Naive thymus-derived CD4-positive, alpha-beta T cell (primary cell): ENCODE results near the gene PSD4. TPM values are rescaled to one million over a fixed set of nuclear protein-coding genes. Genes with fewer than 3 reads are reported as not detected.
A peak's percentile ranks its signal among the peaks of the same experiment; 100 is the strongest.
"Not testable (repeated sequence)": the region's sequence is repeated elsewhere in the genome, so short reads cannot be mapped to it uniquely, and the experiment has no call there.

Source experiments
- ATAC-seq: fragments of 150-1000 bp; cut with Tn5 transposase; 2 replicates; pipeline ENCODE4 v1.10.0; 2021; ENCODE audit warnings: mild to moderate bottlenecking, moderate library complexity
- CTCF ChIA-PET: fragments of 350-600 bp; sonication (Branson Sonifier 250); formaldehyde crosslinking; loops from one replicate; lab custom pipeline; 2021; ENCODE audit warnings: antibody characterized with exemption; lab: Charles Lee
- POLR2A ChIA-PET: fragments of 350-600 bp; sonication (Branson Sonifier 250); formaldehyde crosslinking; loops from one replicate; lab custom pipeline; 2021; ENCODE audit warnings: antibody characterized with exemption, inconsistent platforms; lab: Charles Lee
- DNase-seq, 9 donors: peaks; one replicate each; pipeline versions ENCODE4 v3.0.0 to v3.0.0-alpha.2; 2020 to 2022; ENCODE audit warnings: mixed read lengths in 1 of 9
- H3K27ac ChIP-seq: one replicate; pipeline ENCODE4 v1.7.0; 2013; ENCODE audit warnings: mild to moderate bottlenecking, low read depth, low read length, moderate library complexity
- H3K27me3 ChIP-seq, 2 donors: one replicate each; pipeline ENCODE4 v1.7.0; 2013; ENCODE audit warnings: low read length in 2 of 2, mild to moderate bottlenecking in 2 of 2, moderate library complexity in 2 of 2; ENCODE audit not compliant: control insufficient read depth in 2 of 2, insufficient read depth in 2 of 2
- H3K36me3 ChIP-seq, 3 experiments: 1 replicate in 2 of 3; 2 replicates in 1 of 3; pipeline ENCODE4 v1.7.0; 2013; ENCODE audit warnings: low read length in 3 of 3, mild to moderate bottlenecking in 3 of 3, moderate library complexity in 1 of 3; ENCODE audit not compliant: insufficient read depth in 3 of 3, control insufficient read depth in 2 of 3
- H3K4me1 ChIP-seq, 2 donors: one replicate each; pipeline ENCODE4 v1.7.0; 2013; ENCODE audit warnings: low read length in 2 of 2, mild to moderate bottlenecking in 2 of 2, moderate library complexity in 1 of 2; ENCODE audit not compliant: control insufficient read depth in 2 of 2, insufficient read depth in 2 of 2
- H3K4me3 ChIP-seq: 2 replicates; pipeline ENCODE4 v1.7.0; 2013; ENCODE audit warnings: mild to moderate bottlenecking, low read length
- H3K9me3 ChIP-seq, 3 experiments: 1 replicate in 2 of 3; 2 replicates in 1 of 3; pipeline ENCODE4 v1.7.0; 2013; ENCODE audit warnings: low read length in 3 of 3; ENCODE audit not compliant: control insufficient read depth in 2 of 3
- H3K27ac Mint-ChIP-seq, 9 donors: one replicate each; pipeline ENCODE4 v1.8.0; 2020 to 2022; ENCODE audit warnings: mixed read lengths in 9 of 9, mild to moderate bottlenecking in 8 of 9, moderate library complexity in 5 of 9, inconsistent platforms in 2 of 9
- H3K27me3 Mint-ChIP-seq, 5 donors: one replicate each; pipeline ENCODE4 v1.8.0; 2021 to 2022; ENCODE audit warnings: mixed read lengths in 5 of 5, mild to moderate bottlenecking in 1 of 5
- H3K36me3 Mint-ChIP-seq, 5 donors: one replicate each; pipeline ENCODE4 v1.8.0; 2020 to 2022; ENCODE audit warnings: mixed read lengths in 5 of 5, mild to moderate bottlenecking in 3 of 5, inconsistent platforms in 1 of 5
- H3K4me1 Mint-ChIP-seq, 7 donors: one replicate each; pipeline ENCODE4 v1.8.0; 2020 to 2022; ENCODE audit warnings: mixed read lengths in 7 of 7, mild to moderate bottlenecking in 3 of 7, inconsistent platforms in 1 of 7
- H3K4me3 Mint-ChIP-seq, 10 donors: one replicate each; pipeline ENCODE4 v1.8.0; 2020 to 2022; ENCODE audit warnings: mild to moderate bottlenecking in 10 of 10, mixed read lengths in 10 of 10, moderate library complexity in 6 of 10, inconsistent platforms in 2 of 10
- H3K9me3 Mint-ChIP-seq, 11 donors: one replicate each; pipeline ENCODE4 v1.8.0; 2020 to 2022; ENCODE audit warnings: mixed read lengths in 11 of 11, mild to moderate bottlenecking in 4 of 11, inconsistent platforms in 1 of 11, moderate library complexity in 1 of 11
- intact Hi-C, 2 donors: fragments of 100-400 bp; cut with micrococcal nuclease; formaldehyde crosslinking; loops; one replicate each; pipeline ENCODE4 v1.15.1; 2023
- polyA plus RNA-seq, 2 donors: library from polyadenylated mRNA; unstranded; fragments of 300-500 nt; fragmentation: Illumina TruSeq; gene quantifications; one replicate each; pipeline ENCODE4 v1.2.3, GENCODE V29; 2021
- total RNA-seq, 6 experiments: library from RNA in 5 of 6; stranded (reverse) in 5 of 6; gene quantifications; 1 replicate in 5 of 6; 2 replicates in 1 of 6; pipeline ENCODE4 v1.2.3 and lab custom pipeline; 2021 to 2026

PSD4 gene
- total and polyA plus RNA-seq, 7 experiments from 2014 or later: 28.0 to 399 (median 112) TPM

DNA sequence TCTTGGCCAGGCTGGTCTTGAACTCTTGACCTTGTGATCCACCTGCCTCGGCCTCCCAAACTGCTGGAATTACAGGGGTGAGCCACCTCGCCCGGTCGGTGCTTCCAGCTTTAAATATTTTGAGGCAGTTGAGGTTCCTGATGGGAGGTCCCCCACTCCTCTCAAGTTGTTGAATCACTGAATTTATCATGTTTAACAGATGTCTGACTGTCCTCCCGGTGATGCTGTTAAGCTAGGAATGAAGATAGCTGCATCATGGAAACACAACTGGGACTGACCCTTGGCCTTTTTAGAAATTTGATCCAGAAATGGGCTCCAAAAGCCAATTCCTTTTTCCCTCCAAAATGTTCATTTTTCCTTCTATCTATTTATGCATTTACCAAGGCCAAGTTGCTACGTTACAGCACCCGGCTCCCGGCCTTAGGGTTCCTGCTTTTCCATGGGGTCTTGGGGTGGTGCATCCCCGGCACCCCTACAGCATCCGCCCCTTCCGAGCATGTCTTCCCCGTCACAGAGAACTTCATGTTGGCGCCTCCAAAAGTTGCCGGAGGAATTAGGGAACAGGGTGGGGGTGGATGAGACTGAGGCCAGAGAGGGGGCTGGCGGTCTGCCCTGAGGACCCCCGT lies 61.1 kb downstream of the PSD4 start:
- no peaks in the 10 kb centered on the region for H3K36me3 ChIP-seq
- Mint-ChIP-seq H3K4me3 (peak overlapping the region; percentile 58 to 97 (median 86)), H3K36me3 (peaks cover 0 to 3% (median 0%) of the 10 kb centered on the region in 5 donors), H3K27me3 (no peaks in the 10 kb centered on the region), H3K27ac (peak overlapping the region in 6 of 9 donors; percentile 64 to 97 (median 93)), H3K9me3 (no peaks in the 10 kb centered on the region), H3K4me1 (peaks cover 3 to 35% (median 8%) of the 10 kb centered on the region in 7 donors)
- ATAC-seq (no peak), DNase-seq (no peak)
- ChIA-PET POLR2A (interaction anchor here (0.6 to 2.0 kb wide), 6 partner anchors 7 to 143 kb away, joined by 3 to 8 read pairs (median 4); partner anchors contain the start of gene PSD4), CTCF (interaction anchor here (0.8 to 2.1 kb wide), 3 partner anchors 30 to 97 kb away, joined by 3 to 15 read pairs (median 7); no protein-coding TSS in a partner anchor)
- peak overlapping the region; percentile 73 for H3K27ac ChIP-seq
- intact Hi-C loops: loop anchor here in 1 of 2 donors (1.0 to 5.0 kb wide), 2 partner anchors 31 to 522 kb away; partner anchors contain the start of gene SLC35F5
- no peaks in the 10 kb centered on the region for H3K9me3 ChIP-seq
- H3K27me3 ChIP-seq: no peaks in the 10 kb centered on the region
- H3K4me1 ChIP-seq: peaks cover 0 to 4% of the 10 kb centered on the region in 2 donors
- H3K4me3 ChIP-seq: peak overlapping the region; percentile 44

DNA sequence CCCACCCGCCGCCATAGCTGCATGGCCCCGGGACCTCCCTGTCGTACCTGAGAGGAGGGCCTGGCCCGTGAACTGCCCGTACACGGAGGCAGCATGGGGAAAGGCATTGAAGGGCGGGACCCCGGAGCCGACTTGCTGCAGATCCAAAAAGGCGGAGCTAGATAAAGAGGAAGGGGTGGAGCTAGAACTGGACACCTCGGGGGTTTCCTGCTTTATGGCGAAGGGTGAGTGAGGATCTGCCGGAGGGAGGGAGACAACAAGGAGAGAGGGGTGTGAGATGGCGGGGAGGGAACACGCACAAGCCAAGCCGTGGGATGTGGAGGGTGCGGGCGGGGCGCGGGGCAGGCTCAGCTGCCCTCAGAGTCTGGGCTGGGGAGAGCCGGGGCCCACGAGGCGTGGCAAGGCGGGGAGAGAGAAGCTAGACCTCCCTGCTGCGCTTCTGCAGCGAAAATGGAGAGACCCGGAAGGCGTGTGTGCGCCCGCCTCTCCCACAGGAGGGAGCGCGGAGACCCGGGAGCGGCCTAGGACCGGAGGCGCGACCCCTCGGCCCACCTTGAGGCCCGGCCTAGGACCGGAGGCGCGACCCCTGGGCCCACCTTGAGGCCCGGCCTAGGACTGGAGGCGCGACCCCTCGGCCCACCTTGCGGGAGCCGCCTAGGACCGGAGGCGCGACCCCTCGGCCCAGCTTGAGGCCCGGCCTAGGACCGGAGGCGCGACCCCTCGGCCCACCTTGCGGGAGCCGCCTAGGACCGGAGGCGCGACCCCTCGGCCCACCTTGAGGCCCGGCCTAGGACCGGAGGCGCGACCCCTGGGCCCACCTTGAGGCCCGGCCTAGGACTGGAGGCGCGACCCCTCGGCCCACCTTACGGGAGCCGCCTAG lies 61.8 kb downstream of the PSD4 start:
- not testable (repeated sequence) for H3K27me3 Mint-ChIP-seq, H3K9me3 Mint-ChIP-seq, H3K4me1 ChIP-seq, H3K36me3 ChIP-seq, H3K27me3 ChIP-seq, H3K9me3 ChIP-seq, H3K36me3 Mint-ChIP-seq
- Mint-ChIP-seq H3K27ac (peak overlapping the region in 8 of 9 donors; percentile 64 to 97 (median 91)), H3K4me3 (peak overlapping the region; percentile 58 to 97 (median 86)), H3K4me1 (peaks cover 0 to 34% (median 3%) of the 10 kb centered on the region in 7 donors)
- Histone ChIP-seq H3K4me3 (peak overlapping the region; percentile 44), H3K27ac (peak overlapping the region; percentile 73)
- intact Hi-C loops: loop anchor here in 1 of 2 donors (1.0 to 5.0 kb wide), 2 partner anchors 31 to 522 kb away; partner anchors contain the start of gene SLC35F5
- ATAC-seq (peak; percentile 85), DNase-seq (peak in 6 of 9 donors; percentile 11 to 77 (median 45))
- POLR2A ChIA-PET: interaction anchor here (0.6 to 2.0 kb wide), 9 partner anchors 8 to 144 kb away, joined by 3 to 8 read pairs (median 3); partner anchors contain the start of gene PSD4
- CTCF ChIA-PET: interaction anchor here (0.6 to 2.1 kb wide), 4 partner anchors 31 to 134 kb away, joined by 3 to 15 read pairs (median 5); no protein-coding TSS in a partner anchor

DNA sequence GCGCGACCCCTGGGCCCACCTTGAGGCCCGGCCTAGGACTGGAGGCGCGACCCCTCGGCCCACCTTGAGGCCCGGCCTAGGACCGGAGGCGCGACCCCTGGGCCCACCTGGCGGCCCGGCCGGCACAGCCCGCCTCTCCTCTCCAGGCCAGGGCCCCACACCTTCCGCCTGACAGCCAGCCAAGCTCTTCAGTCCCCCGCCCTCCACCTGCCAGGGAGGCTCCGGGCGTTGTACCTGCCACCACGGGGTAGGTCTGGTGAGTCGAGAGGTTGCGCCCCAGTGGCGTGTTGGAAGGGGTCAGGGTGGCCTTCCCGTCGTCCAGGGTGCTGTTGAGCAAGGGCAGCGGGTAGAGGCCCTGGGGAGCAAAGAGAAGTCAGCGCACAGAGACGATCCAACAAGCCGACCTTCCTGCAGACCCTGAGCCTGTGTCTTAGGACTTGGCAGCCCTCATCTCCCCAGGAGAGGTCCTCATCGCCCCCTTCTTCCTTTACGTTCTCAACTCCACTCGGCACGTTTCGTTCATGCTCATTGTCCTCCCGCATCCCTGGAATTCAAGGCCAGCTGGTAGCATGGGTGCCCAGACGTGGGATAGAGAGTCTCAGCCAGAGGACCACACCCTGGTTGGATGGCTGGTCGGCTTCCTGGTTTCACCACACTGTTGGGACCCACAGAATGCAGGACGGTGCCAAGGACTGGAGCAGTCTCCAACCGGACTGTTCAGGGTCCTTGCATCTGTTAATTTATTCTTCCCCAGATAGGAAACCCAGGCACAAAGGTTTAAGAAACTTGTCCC lies 62.8 kb downstream of the PSD4 start:
- no peak overlapping the region for H3K4me3 ChIP-seq
- CTCF ChIA-PET: no interaction called here
- Mint-ChIP-seq H3K9me3 (no peaks in the 10 kb centered on the region), H3K4me1 (peaks cover 0 to 36% (median 0%) of the 10 kb centered on the region in 7 donors), H3K27me3 (no peaks in the 10 kb centered on the region), H3K27ac (peak overlapping the region in 6 of 9 donors; percentile 13 to 81 (median 43)), H3K36me3 (peaks cover 0 to 3% (median 0%) of the 10 kb centered on the region in 5 donors), H3K4me3 (peak overlapping the region in 7 of 10 donors; percentile 21 to 78 (median 56))
- H3K27ac ChIP-seq: no peak overlapping the region
- POLR2A ChIA-PET: interaction anchor here (1.0 to 2.0 kb wide), 2 partner anchors 10 to 32 kb away, joined by 3 to 5 read pairs; no protein-coding TSS in a partner anchor
- H3K9me3 ChIP-seq: no peaks in the 10 kb centered on the region
- DNase-seq: no peak
- H3K27me3 ChIP-seq: no peaks in the 10 kb centered on the region
- H3K4me1 ChIP-seq: peaks cover 0 to 4% of the 10 kb centered on the region in 2 donors
- no peak for ATAC-seq
- intact Hi-C loops: loop anchor here in 1 of 2 donors (5.0 kb wide), 1 partner anchor 521 kb away; the partner anchor contains the start of gene SLC35F5
- H3K36me3 ChIP-seq: no peaks in the 10 kb centered on the region

DNA sequence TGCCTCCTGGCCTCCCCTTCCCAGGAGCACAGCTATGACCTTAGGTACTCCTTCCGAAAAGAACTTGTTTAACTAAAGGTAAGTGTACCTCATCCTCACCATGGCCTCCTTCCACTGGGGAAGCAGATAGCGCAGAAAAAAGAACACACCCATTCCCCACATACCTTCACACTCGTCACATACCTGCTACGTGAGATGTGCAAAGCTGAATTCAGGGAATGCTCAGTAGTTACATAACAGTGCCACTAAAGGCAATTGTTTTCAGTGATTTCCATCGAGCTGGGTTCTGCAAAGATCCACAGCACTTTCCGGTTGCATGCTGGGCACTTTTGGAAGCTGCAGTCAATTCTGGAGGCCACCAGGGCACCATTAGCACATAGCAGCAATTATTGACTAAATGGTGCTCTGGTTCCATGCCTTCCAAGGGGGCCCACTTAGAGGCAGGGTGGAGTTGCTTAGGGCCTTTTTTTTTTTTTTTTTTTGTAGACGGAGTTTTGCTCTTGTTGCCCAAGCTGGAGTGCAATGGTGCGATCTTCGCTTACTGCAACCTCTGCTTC lies 63.9 kb downstream of the PSD4 start:
- peaks cover 0 to 4% of the 10 kb centered on the region in 2 donors for H3K4me1 ChIP-seq
- DNase-seq (no peak), ATAC-seq (no peak)
- CTCF ChIA-PET: interaction anchor here (0.6 to 1.5 kb wide), 2 partner anchors 10 to 27 kb away, joined by 3 to 9 read pairs; no protein-coding TSS in a partner anchor
- POLR2A ChIA-PET: interaction anchor here (0.6 kb wide), 1 partner anchor 42 kb away, joined by 3 read pairs; no protein-coding TSS in a partner anchor
- no peaks in the 10 kb centered on the region for H3K9me3 Mint-ChIP-seq
- H3K4me3 ChIP-seq: no peak overlapping the region
- H3K9me3 ChIP-seq: no peaks in the 10 kb centered on the region
- no peaks in the 10 kb centered on the region for H3K27me3 Mint-ChIP-seq
- no peaks in the 10 kb centered on the region for H3K36me3 ChIP-seq
- H3K4me3 Mint-ChIP-seq: peak overlapping the region in 4 of 10 donors; percentile 19 to 78 (median 66)
- peaks cover 0 to 36% (median 0%) of the 10 kb centered on the region in 7 donors for H3K4me1 Mint-ChIP-seq
- H3K36me3 Mint-ChIP-seq: peaks cover 0 to 3% (median 0%) of the 10 kb centered on the region in 5 donors
- peak overlapping the region in 1 of 9 donors; percentile 71 for H3K27ac Mint-ChIP-seq
- intact Hi-C loops: loop anchor here in 1 of 2 donors (5.0 kb wide), 1 partner anchor 520 kb away; the partner anchor contains the start of gene SLC35F5
- no peak overlapping the region for H3K27ac ChIP-seq
- H3K27me3 ChIP-seq: no peaks in the 10 kb centered on the region

GRCh38 chr2:113238871-113239839 lies 65.4 kb downstream of the PSD4 start:
- H3K27ac Mint-ChIP-seq: peak overlapping the region in 2 of 9 donors; percentile 13 to 56
- intact Hi-C loops: loop anchor here in 1 of 2 donors (5.0 kb wide), 1 partner anchor 518 kb away; the partner anchor contains the start of gene SLC35F5
- DNase-seq (no peak), ATAC-seq (no peak)
- ChIA-PET CTCF (interaction anchor here (1.0 to 1.5 kb wide), 3 partner anchors 8 to 36 kb away, joined by 4 to 9 read pairs (median 4); no protein-coding TSS in a partner anchor), POLR2A (interaction anchor here (0.6 to 1.1 kb wide), 4 partner anchors 13 to 131 kb away, joined by 3 read pairs; no protein-coding TSS in a partner anchor)
- H3K4me3 Mint-ChIP-seq: no peak overlapping the region
- no peaks in the 10 kb centered on the region for H3K9me3 Mint-ChIP-seq
- H3K27me3 Mint-ChIP-seq: no peaks in the 10 kb centered on the region
- peaks cover 0 to 3% (median 0%) of the 10 kb centered on the region in 5 donors for H3K36me3 Mint-ChIP-seq
- Histone ChIP-seq H3K36me3 (no peaks in the 10 kb centered on the region), H3K4me3 (no peak overlapping the region), H3K27me3 (no peaks in the 10 kb centered on the region), H3K4me1 (peaks cover 0 to 4% of the 10 kb centered on the region in 2 donors), H3K9me3 (no peaks in the 10 kb centered on the region), H3K27ac (no peak overlapping the region)
- H3K4me1 Mint-ChIP-seq: peaks cover 0 to 40% (median 0%) of the 10 kb centered on the region in 7 donors
